ENCODE measurements around the gene TIGD1. TPM values are rescaled to one million over a fixed set of nuclear protein-coding genes. Genes with fewer than 3 reads are reported as not detected.
"Not testable (repeated sequence)": the region's sequence is repeated elsewhere in the genome, so short reads cannot be mapped to it uniquely, and the experiment has no call there.

TIGD1 gene
- polyA plus RNA-seq, 3 donors = 12.3 to 14.7 (median 14.2) TPM

GRCh38 chr2:232540441-232541041, 9.8 kb downstream of the TIGD1 start:
- DNase-seq (ENCODE audit: low read depth in 3 of 3, low spot score in 2 of 3) = no peak

GRCh38 chr2:232539298-232540231, 10.8 kb downstream of the TIGD1 start, which contains the start of gene CHRNG:
TSS of gene CHRNG (plus strand) at chr2:232539692. CDS start at chr2:232539748, 56 bp downstream.
- DNase-seq (ENCODE audit: low read depth in 3 of 3, low spot score in 2 of 3) = no peak

GRCh38 chr2:232538671-232539070, 11.7 kb downstream of the TIGD1 start:
- no peak for DNase-seq (ENCODE audit: low read depth in 3 of 3, low spot score in 2 of 3)

- no peak for DNase-seq (ENCODE audit: low read depth in 3 of 3, low spot score in 2 of 3)
Measured at GRCh38 chr2:232537499-232537898, 12.9 kb downstream of the TIGD1 start.

- no peak for DNase-seq (ENCODE audit: low read depth in 3 of 3, low spot score in 2 of 3)
Measured at GRCh38 chr2:232537079-232537478, 13.3 kb downstream of the TIGD1 start.

GRCh38 chr2:232535761-232536530, 14.4 kb downstream of the TIGD1 start:
- DNase-seq (ENCODE audit: low read depth in 3 of 3, low spot score in 2 of 3) = no peak

- no peak for DNase-seq (ENCODE audit: low read depth in 3 of 3, low spot score in 2 of 3)
Measured at GRCh38 chr2:232534940-232535651, 15.3 kb downstream of the TIGD1 start.

GRCh38 chr2:232533944-232534710, 16.2 kb downstream of the TIGD1 start:
- no peak for DNase-seq (ENCODE audit: low read depth in 3 of 3, low spot score in 2 of 3)

GRCh38 chr2:232532821-232533220, 17.5 kb downstream of the TIGD1 start:
- DNase-seq (ENCODE audit: low read depth in 3 of 3, low spot score in 2 of 3) = not testable (repeated sequence)

- no peak for DNase-seq (ENCODE audit: low read depth in 3 of 3, low spot score in 2 of 3)
Measured at GRCh38 chr2:232532419-232532818, 17.9 kb downstream of the TIGD1 start.

- no peak for DNase-seq (ENCODE audit: low read depth in 3 of 3, low spot score in 2 of 3)
Measured at GRCh38 chr2:232530626-232531260, 19.6 kb downstream of the TIGD1 start.

- no peak for DNase-seq (ENCODE audit: low read depth in 3 of 3, low spot score in 2 of 3)
Measured at GRCh38 chr2:232529806-232530547, 20.4 kb downstream of the TIGD1 start.

- no peak for DNase-seq (ENCODE audit: low read depth in 3 of 3, low spot score in 2 of 3)
Measured at GRCh38 chr2:232528746-232529460, 21.5 kb downstream of the TIGD1 start.

GRCh38 chr2:232527905-232528470, 22.4 kb downstream of the TIGD1 start:
- DNase-seq (ENCODE audit: low read depth in 3 of 3, low spot score in 2 of 3) = no peak

- no peak for DNase-seq (ENCODE audit: low read depth in 3 of 3, low spot score in 2 of 3)
Measured at GRCh38 chr2:232526372-232526941, 23.9 kb downstream of the TIGD1 start.

GRCh38 chr2:232525791-232526371, 24.5 kb downstream of the TIGD1 start, which contains the start of gene CHRND:
TSS of gene CHRND (plus strand) at chr2:232526160. CDS start at chr2:232526216, 56 bp downstream.
- DNase-seq (ENCODE audit: low read depth in 3 of 3, low spot score in 2 of 3) = no peak

GRCh38 chr2:232525199-232525598, 25.2 kb downstream of the TIGD1 start:
- DNase-seq (ENCODE audit: low read depth in 3 of 3, low spot score in 2 of 3) = no peak

Data from right renal cortex interstitium (tissue), 3 donors.